ENCODE results near the gene DDX17. TPM values are rescaled to one million over a fixed set of nuclear protein-coding genes. Genes with fewer than 3 reads are reported as not detected.

The DDX17 gene
- total and polyA plus RNA-seq, 10 of the 15 experiments (the other 5 are each of a cell fraction or from before 2014, with no cell fraction given), result 25.2 to 778 (median 266) TPM

GRCh38 chr22:38513063-38513462, 7.0 kb upstream of the DDX17 start (continued):
- no peak for TF ChIP-seq REST (IDR thresholded peaks at IDR 0.05; ENCODE audit: low read depth, low read length)
- TF ChIP-seq SMC3 (IDR thresholded peaks at IDR 0.05; ENCODE audit: borderline replicate concordance, low read length), result peak; percentile 42; the same call in 1 of the 2 replicates
- no peak for TF ChIP-seq KDM1A (IDR thresholded peaks at IDR 0.05; ENCODE audit: borderline replicate concordance)
- peak; percentile 38; the same call in 1 of the 2 replicates for TF ChIP-seq RAD21 (IDR thresholded peaks at IDR 0.05; ENCODE audit: insufficient read depth, low read depth, low read length)
- TF ChIP-seq BACH1 (IDR thresholded peaks at IDR 0.05; ENCODE audit: borderline replicate concordance), result no peak
- no peak for TF ChIP-seq STAT1 (conservative IDR thresholded peaks at IDR 0.05)
- no peak for TF ChIP-seq EED (IDR thresholded peaks at IDR 0.05; ENCODE audit: low read depth)
- no peak for TF ChIP-seq MAX (IDR thresholded peaks at IDR 0.05; ENCODE audit: low read depth, low read length)

GRCh38 chr22:38510416-38510970, 4.4 kb upstream of the DDX17 start:
- no peak overlapping the region for H3K4me2 ChIP-seq (ENCODE audit: control insufficient read depth, insufficient read depth)
- H2AFZ ChIP-seq (ENCODE audit: control insufficient read depth, low read depth, low read length), result no peak overlapping the region
- H3K27me3 ChIP-seq (replicated peaks in 1 of 2; ENCODE audit: control insufficient read depth in 2 of 2, insufficient read depth in 2 of 2, low read length in 1 of 2), result no peaks in the 10 kb centered on the region
- H3K4me1 ChIP-seq (ENCODE audit: control insufficient read depth, insufficient read depth, low read length), result no peaks in the 10 kb centered on the region; the same call in 1 of the 2 replicates
- BruUV-seq (replicated peaks), result no TSS peak
- no peak overlapping the region for H3K27ac ChIP-seq (ENCODE audit: control insufficient read depth, insufficient read depth)
- H4K20me1 ChIP-seq (ENCODE audit: control insufficient read depth, insufficient read depth), result no peaks in the 10 kb centered on the region
- peaks cover 7% of the 10 kb centered on the region for H3K79me2 ChIP-seq (ENCODE audit: control insufficient read depth, insufficient read depth, low read length)
- SMC1A ChIA-PET (ENCODE audit: uncharacterized antibody, unreplicated experiment), result interaction anchor here (1.4 to 3.5 kb wide), 2 partner anchors 9 to 56 kb away, joined by 4 to 14 read pairs; no protein-coding TSS in a partner anchor
- RAD21 ChIA-PET (ENCODE audit: unreplicated experiment), result no interaction called here
- H3K9ac ChIP-seq (ENCODE audit: control insufficient read depth, insufficient read depth, low read length), result no peak overlapping the region
- WGBS (ENCODE audit: insufficient coverage, insufficient replicate concordance, low lambda C conversion rate, missing lambda C conversion rate), result 88% methylated on average over 4 of the region's 5 CpGs
- no peak for FAIRE-seq
- no peak overlapping the region for H3K4me3 ChIP-seq
- no peaks in the 10 kb centered on the region for H3K36me3 ChIP-seq (ENCODE audit: control insufficient read depth in 2 of 2, insufficient read depth in 2 of 2, low read length in 1 of 2)
- POLR2A ChIA-PET, result interaction anchor here (1.0 kb wide), 1 partner anchor 26 kb away, joined by 4 read pairs; no protein-coding TSS in a partner anchor
- no peak for ATAC-seq
- in situ Hi-C loops (cut with MboI) (no loop called here), intact Hi-C loops (cut with micrococcal nuclease; ENCODE audit: unreplicated experiment) (no loop called here)
- CTCF ChIA-PET, result interaction anchor here (1.1 to 3.0 kb wide), 6 partner anchors 9 to 458 kb away, joined by 3 to 13 read pairs (median 4); no protein-coding TSS in a partner anchor
- no peak for DNase-seq (ENCODE audit: low read depth, low spot score)
- no peaks in the 10 kb centered on the region for H3K9me3 ChIP-seq (replicated peaks; ENCODE audit: control insufficient read depth, insufficient read depth, low read length)
- TF ChIP-seq TBL1XR1 (IDR thresholded peaks at IDR 0.05; ENCODE audit: low read depth, low read length) (no peak), POU2F2 (IDR thresholded peaks at IDR 0.05; ENCODE audit: borderline replicate concordance, low read depth, low read length) (no peak), CREM (IDR thresholded peaks at IDR 0.05; ENCODE audit: low read depth) (no peak), CHD2 (IDR thresholded peaks at IDR 0.05; ENCODE audit: borderline replicate concordance, low read depth, low read length) (no peak), RFX5 (IDR thresholded peaks at IDR 0.05; ENCODE audit: low read depth, low read length) (no peak), TCF12 (IDR thresholded peaks at IDR 0.05; ENCODE audit: low read depth, low read length) (no peak), GATAD2B (conservative IDR thresholded peaks at IDR 0.05; ENCODE audit: low read depth) (no peak), FOXM1 (IDR thresholded peaks at IDR 0.05; ENCODE audit: low read depth, low read length) (no peak), ZZZ3 (IDR thresholded peaks at IDR 0.05; ENCODE audit: control insufficient read depth, insufficient read length, low read depth) (no peak), SKIL (IDR thresholded peaks at IDR 0.05; ENCODE audit: low read depth, poor library complexity, severe bottlenecking) (no peak), SUPT20H (IDR thresholded peaks at IDR 0.05; ENCODE audit: borderline replicate concordance, control insufficient read depth, low read depth, low read length) (no peak)
